KMS-11 (cell line): Measurements from ENCODE around the gene PCDHGB7.
"Not testable (repeated sequence)": the region's sequence is repeated elsewhere in the genome, so short reads cannot be mapped to it uniquely, and the experiment has no call there.

ENCODE experiments used
- H2AFZ ChIP-seq: fragments of 200-600 bp; sonication (generic); 2 replicates; pipeline ENCODE4 v1.6.1; 2016; ENCODE audit warnings: antibody characterized with exemption, mixed run types, low read depth
- H3K27ac ChIP-seq: fragments of 200-600 bp; sonication (generic); 2 replicates; pipeline ENCODE4 v1.6.1; 2016; ENCODE audit warnings: mild to moderate bottlenecking, mixed run types
- H3K27me3 ChIP-seq: fragments of 200-600 bp; sonication (generic); 2 replicates; pipeline ENCODE4 v1.6.1; 2017; ENCODE audit warnings: mild to moderate bottlenecking, low read depth, mixed run types, moderate library complexity; ENCODE audit not compliant: insufficient read depth
- H3K36me3 ChIP-seq: fragments of 200-600 bp; sonication (generic); 2 replicates; pipeline ENCODE4 v1.6.1; 2017; ENCODE audit warnings: mild to moderate bottlenecking, mixed run types; ENCODE audit not compliant: insufficient read depth
- H3K4me1 ChIP-seq: fragments of 200-600 bp; sonication (generic); 2 replicates; pipeline ENCODE4 v1.6.1; 2016; ENCODE audit warnings: mild to moderate bottlenecking, low read depth, mixed run types; ENCODE audit not compliant: poor library complexity, severe bottlenecking
- H3K4me2 ChIP-seq: fragments of 200-600 bp; sonication (generic); 2 replicates; pipeline ENCODE4 v1.7.0; 2016; ENCODE audit warnings: mild to moderate bottlenecking, mixed run types
- H3K4me3 ChIP-seq: fragments of 200-600 bp; sonication (generic); IDR thresholded peaks from 2 replicates; pipeline ENCODE4 v1.6.1; 2017; ENCODE audit warnings: low read depth, low read length, mixed read lengths; ENCODE audit not compliant: insufficient read depth
- H3K79me2 ChIP-seq: fragments of 200-600 bp; sonication (generic); 2 replicates; pipeline ENCODE4 v1.6.1; 2016; ENCODE audit warnings: low read depth, mixed run types; ENCODE audit not compliant: insufficient read depth
- H3K9ac ChIP-seq: fragments of 200-600 bp; sonication (generic); 2 replicates; pipeline ENCODE4 v1.6.1; 2016; ENCODE audit warnings: mild to moderate bottlenecking, mixed run types
- H4K20me1 ChIP-seq: fragments of 200-600 bp; sonication (generic); 2 replicates; pipeline ENCODE4 v1.6.1; 2016; ENCODE audit warnings: mild to moderate bottlenecking, mixed run types; ENCODE audit not compliant: insufficient read depth
- CTCF ChIP-seq: fragments of 200-600 bp; sonication (generic); conservative IDR thresholded peaks from 2 replicates; pipeline ENCODE4 v1.6.1; 2017; ENCODE audit warnings: low read depth, mild to moderate bottlenecking, antibody characterized with exemption, low read length, moderate library complexity, mixed read lengths

Gene PCDHGB7

DNA sequence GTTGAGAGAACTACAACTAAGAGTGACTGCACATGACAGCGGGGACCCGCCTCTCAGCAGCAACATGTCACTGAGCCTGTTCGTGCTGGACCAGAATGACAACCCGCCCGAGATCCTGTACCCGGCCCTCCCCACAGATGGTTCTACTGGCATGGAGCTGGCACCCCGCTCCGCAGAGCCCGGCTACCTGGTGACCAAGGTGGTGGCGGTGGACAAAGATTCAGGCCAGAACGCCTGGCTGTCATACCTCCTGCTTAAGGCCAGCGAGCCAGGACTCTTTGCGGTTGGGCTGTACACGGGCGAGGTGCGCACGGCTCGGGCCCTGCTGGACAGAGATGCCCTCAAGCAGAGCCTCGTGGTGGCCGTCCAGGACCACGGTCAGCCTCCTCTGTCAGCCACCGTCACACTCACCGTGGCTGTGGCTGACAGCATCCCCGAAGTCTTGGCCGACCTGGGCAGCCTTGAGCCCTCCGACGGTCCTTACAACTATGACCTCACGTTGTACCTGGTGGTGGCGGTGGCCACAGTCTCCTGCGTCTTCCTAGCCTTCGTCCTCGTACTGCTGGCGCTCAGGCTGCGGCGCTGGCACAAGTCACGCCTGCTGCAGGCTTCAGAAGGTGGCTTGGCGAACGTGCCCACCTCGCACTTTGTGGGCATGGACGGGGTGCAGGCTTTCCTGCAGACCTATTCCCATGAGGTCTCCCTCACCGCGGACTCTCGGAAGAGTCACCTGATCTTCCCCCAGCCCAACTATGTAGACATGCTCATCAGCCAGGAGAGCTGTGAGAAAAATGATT lies 32.8 kb upstream of the PCDHGB7 start:
- Histone ChIP-seq H3K36me3 (no peaks in the 10 kb centered on the region), H3K27me3 (no peaks in the 10 kb centered on the region), H3K79me2 (no peaks in the 10 kb centered on the region), H3K4me2 (no peak overlapping the region), H3K4me1 (no peaks in the 10 kb centered on the region), H2AFZ (no peak overlapping the region), H3K9ac (no peak overlapping the region), H4K20me1 (no peaks in the 10 kb centered on the region), H3K27ac (no peak overlapping the region), H3K4me3 (no peak overlapping the region)
- TF ChIP-seq CTCF, result no peak

DNA sequence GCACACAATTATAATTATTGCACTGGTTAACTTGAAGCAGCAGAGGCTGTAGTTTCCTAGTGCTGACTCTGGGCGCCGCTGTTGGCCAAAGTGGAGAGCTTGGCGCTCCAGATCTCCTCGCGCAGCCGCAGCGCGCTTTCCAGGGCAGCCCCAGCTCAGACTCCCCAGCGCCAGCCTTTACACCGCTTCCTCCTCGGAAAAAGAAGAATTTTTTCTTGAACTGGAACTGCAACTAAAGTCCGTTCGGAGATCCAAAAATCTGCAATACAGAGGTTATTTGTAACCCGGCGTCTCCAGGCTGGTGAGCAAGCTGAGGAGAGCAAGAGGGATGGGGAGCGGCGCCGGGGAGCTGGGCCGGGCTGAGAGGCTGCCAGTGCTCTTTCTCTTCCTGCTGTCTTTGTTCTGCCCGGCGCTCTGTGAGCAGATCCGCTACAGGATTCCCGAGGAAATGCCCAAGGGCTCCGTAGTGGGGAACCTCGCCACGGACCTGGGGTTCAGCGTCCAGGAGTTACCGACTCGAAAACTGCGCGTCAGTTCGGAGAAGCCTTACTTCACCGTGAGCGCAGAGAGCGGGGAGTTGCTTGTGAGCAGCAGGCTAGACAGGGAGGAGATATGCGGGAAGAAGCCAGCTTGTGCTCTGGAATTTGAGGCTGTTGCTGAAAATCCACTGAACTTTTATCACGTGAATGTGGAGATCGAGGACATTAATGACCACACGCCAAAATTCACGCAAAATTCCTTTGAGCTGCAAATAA lies 29.7 kb upstream of the PCDHGB7 start, which contains the start of gene PCDHGB4:
Gene PCDHGB4, plus strand, starts transcription at position 142 of the 755 bp plus-strand sequence. Its CDS starts 187 bp downstream, at position 329.
- H3K27me3 ChIP-seq, H3K27ac ChIP-seq, H3K4me1 ChIP-seq, H3K4me3 ChIP-seq, H4K20me1 ChIP-seq, H3K9ac ChIP-seq, H3K79me2 ChIP-seq, H2AFZ ChIP-seq, H3K4me2 ChIP-seq, H3K36me3 ChIP-seq: not testable (repeated sequence)

- no peak for TF ChIP-seq CTCF
- Histone ChIP-seq H3K79me2 (no peaks in the 10 kb centered on the region), H3K27me3 (no peaks in the 10 kb centered on the region), H3K4me2 (no peak overlapping the region), H3K9ac (no peak overlapping the region), H3K36me3 (no peaks in the 10 kb centered on the region), H3K4me1 (no peaks in the 10 kb centered on the region), H3K4me3 (no peak overlapping the region), H2AFZ (no peak overlapping the region), H4K20me1 (no peaks in the 10 kb centered on the region), H3K27ac (no peak overlapping the region)
These were observed 28.8 kb upstream of the PCDHGB7 start for GRCh38 chr5:141388661-141389060.

- no peak overlapping the region for H3K9ac ChIP-seq
- H3K4me3 ChIP-seq, result no peak overlapping the region
- H3K79me2 ChIP-seq, result no peaks in the 10 kb centered on the region
- no peak overlapping the region for H3K4me2 ChIP-seq
- H3K36me3 ChIP-seq, result no peaks in the 10 kb centered on the region
- H3K4me1 ChIP-seq, result no peaks in the 10 kb centered on the region
- no peaks in the 10 kb centered on the region for H3K27me3 ChIP-seq
- TF ChIP-seq CTCF, result no peak
- no peak overlapping the region for H2AFZ ChIP-seq
- no peaks in the 10 kb centered on the region for H4K20me1 ChIP-seq
- H3K27ac ChIP-seq, result no peak overlapping the region
These were observed 28.1 kb upstream of the PCDHGB7 start for GRCh38 chr5:141389153-141390042.
